Breast epithelium (tissue), 4 donors: ENCODE data around the gene FN3K. TPM values are rescaled to one million over a fixed set of nuclear protein-coding genes. Genes with fewer than 3 reads are reported as not detected.
"Not testable (repeated sequence)": the region's sequence is repeated elsewhere in the genome, so short reads cannot be mapped to it uniquely, and the experiment has no call there.

ENCODE experiments used
- DNase-seq, 2 donors: peaks; one replicate each; pipeline ENCODE4 v3.0.0-alpha.2; 2019; ENCODE audit warnings: low spot score in 2 of 2
- H3K27ac ChIP-seq, 2 donors: fragments of 200-600 bp; sonication (generic) in 1 of 2; one replicate each; pipeline ENCODE4 v1.5.1; 2016 to 2019; ENCODE audit warnings: mild to moderate bottlenecking in 1 of 2
- H3K27me3 ChIP-seq, 2 donors: fragments of 200-600 bp; sonication (generic) in 1 of 2; one replicate each; pipeline versions ENCODE4 v1.5.1 to v1.6.0; 2017 to 2019; ENCODE audit warnings: control low read depth in 1 of 2, mild to moderate bottlenecking in 1 of 2
- H3K36me3 ChIP-seq: fragments of 200-600 bp; one replicate; pipeline ENCODE4 v1.5.1; 2019
- H3K4me1 ChIP-seq, 2 donors: fragments of 200-600 bp; sonication (generic); one replicate each; pipeline ENCODE4 v1.5.1; 2016 to 2019; ENCODE audit warnings: control low read depth in 1 of 2
- H3K4me3 ChIP-seq, 3 donors: fragments of 200-600 bp; sonication (generic); 1 replicate in 2 of 3; 2 replicates in 1 of 3; pipeline ENCODE4 v1.5.1; 2016 to 2019; ENCODE audit warnings: mild to moderate bottlenecking in 3 of 3, moderate library complexity in 2 of 3
- H3K9me3 ChIP-seq, 2 donors: fragments of 200-600 bp; sonication (generic) in 1 of 2; one replicate each; pipeline ENCODE4 v1.5.1; 2016 to 2019; ENCODE audit warnings: control low read depth in 1 of 2
- CTCF ChIP-seq, 3 donors: fragments of 450-650 bp; IDR thresholded peaks; one replicate each; pipeline ENCODE4 v1.5.1; 2016 to 2017; ENCODE audit warnings: antibody characterized with exemption in 3 of 3, mild to moderate bottlenecking in 3 of 3, moderate library complexity in 3 of 3
- POLR2A ChIP-seq: fragments of 450-650 bp; IDR thresholded peaks from one replicate; pipeline ENCODE4 v1.6.1; 2016; ENCODE audit warnings: antibody characterized with exemption, mild to moderate bottlenecking, moderate library complexity
- POLR2AphosphoS5 ChIP-seq, 3 donors: sonication (generic); formaldehyde crosslinking; IDR thresholded peaks; one replicate each; pipeline ENCODE4 v1.6.1; 2017; ENCODE audit warnings: antibody characterized with exemption in 3 of 3
- intact Hi-C: fragments of 100-400 bp; cut with DNase I; formaldehyde crosslinking; loops from one replicate; pipeline ENCODE4 v1.15.1; 2023; ENCODE audit warnings: low total_unique reads
- total RNA-seq, 3 donors: library from RNA; depleted of rRNA; stranded (reverse); fragments of >200 nt; gene quantifications; one replicate each; pipeline ENCODE4 v1.1.0, GENCODE V29; 2016

FN3K gene
- total RNA-seq, 3 donors from 2014 or later: 4.5 to 9.4 (median 7.2) TPM

GRCh38 chr17:82781894-82782274 is 46.5 kb downstream of the FN3K start:
- DNase-seq: peak; percentile 59 to 86
- Histone ChIP-seq H3K36me3 (no peaks in the 10 kb centered on the region), H3K4me3 (no peak overlapping the region), H3K9me3 (no peaks in the 10 kb centered on the region), H3K4me1 (no peaks in the 10 kb centered on the region), H3K27me3 (no peaks in the 10 kb centered on the region), H3K27ac (no peak overlapping the region)
- TF ChIP-seq POLR2A: no peak
- peak in 1 of 3 donors; percentile 61 for TF ChIP-seq POLR2AphosphoS5 (IDR thresholded peaks at IDR 0.05)
- peak; percentile 65 to 95 (median 95) for TF ChIP-seq CTCF (IDR thresholded peaks at IDR 0.05)
- intact Hi-C loops: no loop called here

- no peak overlapping the region for H3K27ac ChIP-seq
- H3K4me3 ChIP-seq: no peak overlapping the region
- no peaks in the 10 kb centered on the region for H3K36me3 ChIP-seq
- TF ChIP-seq POLR2A (no peak), POLR2AphosphoS5 (IDR thresholded peaks at IDR 0.05) (no peak), CTCF (IDR thresholded peaks at IDR 0.05) (no peak)
- H3K4me1 ChIP-seq: no peaks in the 10 kb centered on the region
- no peaks in the 10 kb centered on the region for H3K9me3 ChIP-seq
- intact Hi-C loops: no loop called here
- DNase-seq: no peak
- H3K27me3 ChIP-seq: no peaks in the 10 kb centered on the region
These were observed 47.3 kb downstream of the FN3K start for GRCh38 chr17:82782657-82783207.

GRCh38 chr17:82783498-82783897 is 48.1 kb downstream of the FN3K start:
- intact Hi-C loops: no loop called here
- Histone ChIP-seq H3K36me3 (no peaks in the 10 kb centered on the region), H3K9me3 (no peaks in the 10 kb centered on the region), H3K4me1 (no peaks in the 10 kb centered on the region), H3K27ac (no peak overlapping the region), H3K4me3 (no peak overlapping the region), H3K27me3 (no peaks in the 10 kb centered on the region)
- TF ChIP-seq CTCF (IDR thresholded peaks at IDR 0.05) (no peak), POLR2A (no peak), POLR2AphosphoS5 (IDR thresholded peaks at IDR 0.05) (no peak)
- DNase-seq: no peak

DNA sequence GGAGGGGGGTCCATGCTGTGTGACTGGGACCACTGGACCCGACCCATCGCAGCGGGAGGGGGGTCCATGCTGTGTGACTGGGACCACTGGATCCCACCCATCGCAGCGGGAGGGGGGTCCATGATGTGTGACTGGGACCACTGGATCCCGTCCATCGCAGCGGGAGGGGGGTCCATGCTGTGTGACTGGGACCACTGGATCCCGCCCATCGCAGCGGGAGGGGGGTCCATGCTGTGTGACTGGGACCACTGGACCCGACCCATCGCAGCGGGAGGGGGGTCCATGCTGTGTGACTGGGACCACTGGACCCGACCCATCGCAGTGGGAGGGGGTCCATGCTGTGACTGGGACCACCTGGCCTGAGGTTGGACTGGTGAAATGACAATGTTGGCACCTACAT is 50.2 kb downstream of the FN3K start:
- DNase-seq, intact Hi-C loops, H3K27me3 ChIP-seq, H3K4me1 ChIP-seq, H3K4me3 ChIP-seq, H3K36me3 ChIP-seq, H3K27ac ChIP-seq, H3K9me3 ChIP-seq: not testable (repeated sequence)

GRCh38 chr17:82786427-82786826 is 51.0 kb downstream of the FN3K start:
- Histone ChIP-seq H3K27ac (no peak overlapping the region), H3K36me3 (no peaks in the 10 kb centered on the region), H3K4me3 (no peak overlapping the region), H3K9me3 (no peaks in the 10 kb centered on the region), H3K4me1 (no peaks in the 10 kb centered on the region), H3K27me3 (no peaks in the 10 kb centered on the region)
- intact Hi-C loops: no loop called here
- DNase-seq: no peak
- no peak for TF ChIP-seq POLR2A
- TF ChIP-seq CTCF (IDR thresholded peaks at IDR 0.05): no peak
- TF ChIP-seq POLR2AphosphoS5 (IDR thresholded peaks at IDR 0.05): no peak
